22Rv1 (cell line): Measurements from ENCODE around the gene TERT.

Experiments used
- H3K27ac ChIP-seq: fragments of 450-650 bp; 2 replicates; pipeline ENCODE4 v1.5.1; 2017
- CTCF ChIP-seq: fragments of 450-650 bp; IDR thresholded peaks from 2 replicates; pipeline ENCODE4 v1.5.1; 2017; ENCODE audit warnings: mild to moderate bottlenecking
- ZFX ChIP-seq: fragments of 450-650 bp; IDR thresholded peaks from 2 replicates; pipeline ENCODE4 v1.6.1; 2017; ENCODE audit warnings: antibody characterized with exemption, borderline replicate concordance

TERT gene

GRCh38 chr5:1311439-1312055 lies 16.7 kb upstream of the TERT start:
- H3K27ac ChIP-seq, result no peak overlapping the region
- TF ChIP-seq ZFX (no peak), CTCF (no peak)

- TF ChIP-seq CTCF (no peak), ZFX (no peak)
- no peak overlapping the region for H3K27ac ChIP-seq
Measured at GRCh38 chr5:1310118-1310517, 15.2 kb upstream of the TERT start.

- TF ChIP-seq ZFX, result no peak
- no peak for TF ChIP-seq CTCF
Measured at GRCh38 chr5:1304033-1304432, 9.2 kb upstream of the TERT start.

GRCh38 chr5:1302258-1302657 lies 7.4 kb upstream of the TERT start:
- no peak overlapping the region for H3K27ac ChIP-seq
- TF ChIP-seq ZFX, result no peak
- TF ChIP-seq CTCF, result no peak

More at GRCh38 chr5:1304033-1304432, 9.2 kb upstream of the TERT start:
- no peak overlapping the region for H3K27ac ChIP-seq

GRCh38 chr5:1300581-1301083 lies 5.8 kb upstream of the TERT start:
- H3K27ac ChIP-seq, result no peak overlapping the region
- TF ChIP-seq CTCF (no peak), ZFX (no peak)

GRCh38 chr5:1299961-1300360 lies 5.1 kb upstream of the TERT start:
- TF ChIP-seq ZFX (no peak), CTCF (no peak)
- H3K27ac ChIP-seq, result no peak overlapping the region

- no peak for TF ChIP-seq CTCF
- TF ChIP-seq ZFX, result no peak
- H3K27ac ChIP-seq, result no peak overlapping the region
Measured at GRCh38 chr5:1299511-1299850, 4.6 kb upstream of the TERT start.
